NB4 (cell line): ENCODE data around the gene MMAB.

Experiments used
- DNase-seq: peaks from one replicate; pipeline ENCODE4 v3.0.0; 2010; ENCODE audit warnings: low read depth
- H3K4me3 ChIP-seq: one replicate; pipeline ENCODE4 v1.5.1; 2011; ENCODE audit warnings: mild to moderate bottlenecking, low read depth, low read length, moderate library complexity
- CTCF ChIP-seq: IDR thresholded peaks from one replicate; pipeline ENCODE4 v1.5.1; 2012; ENCODE audit warnings: low read depth, low read length
- MAX ChIP-seq: IDR thresholded peaks from 2 replicates; pipeline ENCODE4 v1.6.1; 2011; ENCODE audit warnings: low read depth, low read length
- MYC ChIP-seq: IDR thresholded peaks from 2 replicates; pipeline ENCODE4 v1.6.1; 2011; ENCODE audit warnings: low read depth, low read length
- POLR2A ChIP-seq: IDR thresholded peaks from 2 replicates; pipeline ENCODE4 v1.6.1; 2011; ENCODE audit warnings: mild to moderate bottlenecking; ENCODE audit not compliant: insufficient read length; ENCODE audit errors: extremely low read depth

Gene MMAB

DNA sequence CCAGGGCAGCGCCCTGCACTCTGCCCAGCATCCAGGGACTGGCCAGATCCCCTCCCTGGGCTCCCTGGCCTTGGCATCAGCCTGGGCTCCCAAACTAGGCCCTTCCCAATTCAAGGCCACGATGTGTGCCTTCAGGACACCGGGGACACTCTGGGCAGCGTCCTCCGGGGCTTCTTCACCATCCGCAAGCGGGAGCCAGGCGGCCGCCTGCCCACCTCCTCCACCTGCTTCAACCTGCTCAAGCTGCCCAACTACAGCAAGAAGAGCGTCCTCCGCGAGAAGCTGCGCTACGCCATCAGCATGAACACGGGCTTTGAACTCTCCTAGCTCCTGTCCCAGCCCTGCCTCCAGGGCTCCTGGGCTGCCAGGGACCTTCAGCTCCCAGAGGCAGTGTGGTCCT lies 38.8 kb downstream of the MMAB start:
- TF ChIP-seq MAX = no peak
- TF ChIP-seq MYC = no peak
- TF ChIP-seq CTCF = no peak
- H3K4me3 ChIP-seq = no peak overlapping the region
- no peak for DNase-seq

DNA sequence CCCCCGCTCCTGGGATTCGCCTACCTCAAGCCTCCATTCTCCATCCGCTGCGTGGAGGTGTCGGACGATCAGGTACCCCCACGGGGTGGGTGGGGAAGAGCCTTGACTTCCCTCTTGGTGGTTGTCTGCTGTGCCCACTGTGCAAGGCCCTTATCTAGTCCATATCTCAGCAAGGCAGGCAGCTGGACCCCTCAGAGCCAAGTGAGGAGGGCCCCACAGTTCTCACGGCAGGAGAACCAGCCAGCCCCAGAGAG lies 39.9 kb downstream of the MMAB start:
- DNase-seq = no peak
- H3K4me3 ChIP-seq = no peak overlapping the region
- no peak for TF ChIP-seq MYC
- TF ChIP-seq CTCF = no peak
- TF ChIP-seq MAX = no peak
- TF ChIP-seq POLR2A = no peak

- TF ChIP-seq MYC = no peak
- no peak for TF ChIP-seq MAX
- TF ChIP-seq POLR2A = no peak
- no peak for TF ChIP-seq CTCF
- DNase-seq = no peak
- H3K4me3 ChIP-seq = no peak overlapping the region
These were observed 40.4 kb downstream of the MMAB start for GRCh38 chr12:109532721-109533486.

DNA sequence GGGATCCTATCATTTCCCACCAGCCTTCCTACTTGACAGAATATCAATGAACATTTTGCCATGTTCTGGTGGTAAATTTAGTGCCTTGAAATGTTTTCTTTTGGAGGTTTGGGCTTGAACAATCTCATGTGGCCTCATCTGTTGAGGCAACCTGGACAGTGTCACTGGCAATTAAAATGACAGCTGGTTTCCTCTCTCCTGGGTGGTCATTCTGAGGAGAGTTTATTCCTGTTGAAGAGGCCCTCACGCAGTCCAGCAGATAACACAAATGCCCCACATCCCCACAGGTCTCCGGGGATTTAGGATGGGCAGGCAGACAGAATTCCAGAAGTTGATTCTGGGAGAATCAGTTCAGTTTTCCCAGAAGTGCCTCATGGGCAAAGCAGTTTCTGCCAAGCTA lies 41.9 kb downstream of the MMAB start:
- TF ChIP-seq MYC (no peak), MAX (no peak), POLR2A (no peak), CTCF (no peak)
- DNase-seq = no peak
- H3K4me3 ChIP-seq = no peak overlapping the region

- H3K4me3 ChIP-seq = no peak overlapping the region
- TF ChIP-seq MAX (no peak), POLR2A (no peak), MYC (no peak), CTCF (no peak)
- no peak for DNase-seq
These were observed 43.3 kb downstream of the MMAB start for GRCh38 chr12:109529691-109530640.
